ENCODE data around the gene HIVEP3. TPM values are rescaled to one million over a fixed set of nuclear protein-coding genes. Genes with fewer than 3 reads are reported as not detected.

Gene HIVEP3
- total and polyA plus RNA-seq, 2 of the 13 experiments (the other 11 are each of a cell fraction or from before 2014, with no cell fraction given): 0.05 TPM; not detected in 1

DNA sequence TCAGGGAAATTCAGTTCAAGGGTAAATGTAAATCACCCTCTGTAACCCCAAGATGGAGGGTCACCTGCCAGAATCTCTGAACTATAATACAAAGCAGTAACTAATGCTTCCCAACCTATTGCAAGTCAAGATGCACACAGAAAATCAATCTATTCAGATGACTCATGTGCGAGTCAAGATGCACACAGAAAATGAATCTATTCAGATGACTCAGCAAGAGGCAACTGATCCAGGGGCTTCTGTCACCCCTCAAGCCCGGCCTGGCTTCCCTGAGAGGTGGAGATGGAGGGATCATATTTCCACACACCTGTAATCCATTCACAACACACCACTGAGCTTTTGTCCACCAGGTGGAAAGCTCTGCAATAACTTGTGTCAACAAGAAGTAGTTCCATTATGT lies 17.4 kb upstream of the HIVEP3 start (continued):
- TF ChIP-seq, protein P1, sequence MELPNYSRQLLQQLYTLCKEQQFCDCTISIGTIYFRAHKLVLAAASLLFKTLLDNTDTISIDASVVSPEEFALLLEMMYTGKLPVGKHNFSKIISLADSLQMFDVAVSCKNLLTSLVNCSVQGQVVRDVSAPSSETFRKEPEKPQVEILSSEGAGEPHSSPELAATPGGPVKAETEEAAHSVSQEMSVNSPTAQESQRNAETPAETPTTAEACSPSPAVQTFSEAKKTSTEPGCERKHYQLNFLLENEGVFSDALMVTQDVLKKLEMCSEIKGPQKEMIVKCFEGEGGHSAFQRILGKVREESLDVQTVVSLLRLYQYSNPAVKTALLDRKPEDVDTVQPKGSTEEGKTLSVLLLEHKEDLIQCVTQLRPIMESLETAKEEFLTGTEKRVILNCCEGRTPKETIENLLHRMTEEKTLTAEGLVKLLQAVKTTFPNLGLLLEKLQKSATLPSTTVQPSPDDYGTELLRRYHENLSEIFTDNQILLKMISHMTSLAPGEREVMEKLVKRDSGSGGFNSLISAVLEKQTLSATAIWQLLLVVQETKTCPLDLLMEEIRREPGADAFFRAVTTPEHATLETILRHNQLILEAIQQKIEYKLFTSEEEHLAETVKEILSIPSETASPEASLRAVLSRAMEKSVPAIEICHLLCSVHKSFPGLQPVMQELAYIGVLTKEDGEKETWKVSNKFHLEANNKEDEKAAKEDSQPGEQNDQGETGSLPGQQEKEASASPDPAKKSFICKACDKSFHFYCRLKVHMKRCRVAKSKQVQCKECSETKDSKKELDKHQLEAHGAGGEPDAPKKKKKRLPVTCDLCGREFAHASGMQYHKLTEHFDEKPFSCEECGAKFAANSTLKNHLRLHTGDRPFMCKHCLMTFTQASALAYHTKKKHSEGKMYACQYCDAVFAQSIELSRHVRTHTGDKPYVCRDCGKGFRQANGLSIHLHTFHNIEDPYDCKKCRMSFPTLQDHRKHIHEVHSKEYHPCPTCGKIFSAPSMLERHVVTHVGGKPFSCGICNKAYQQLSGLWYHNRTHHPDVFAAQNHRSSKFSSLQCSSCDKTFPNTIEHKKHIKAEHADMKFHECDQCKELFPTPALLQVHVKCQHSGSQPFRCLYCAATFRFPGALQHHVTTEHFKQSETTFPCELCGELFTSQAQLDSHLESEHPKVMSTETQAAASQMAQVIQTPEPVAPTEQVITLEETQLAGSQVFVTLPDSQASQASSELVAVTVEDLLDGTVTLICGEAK (IDR thresholded peaks at IDR 0.05): no peak
- TF ChIP-seq, protein P1 (CRISPR knock-in tag; IDR thresholded peaks at IDR 0.05): no peak
- TF ChIP-seq EED (CRISPR knock-in tag; IDR thresholded peaks at IDR 0.05) (no peak), CENPX (CRISPR knock-in tag; IDR thresholded peaks at IDR 0.05) (no peak)

DNA sequence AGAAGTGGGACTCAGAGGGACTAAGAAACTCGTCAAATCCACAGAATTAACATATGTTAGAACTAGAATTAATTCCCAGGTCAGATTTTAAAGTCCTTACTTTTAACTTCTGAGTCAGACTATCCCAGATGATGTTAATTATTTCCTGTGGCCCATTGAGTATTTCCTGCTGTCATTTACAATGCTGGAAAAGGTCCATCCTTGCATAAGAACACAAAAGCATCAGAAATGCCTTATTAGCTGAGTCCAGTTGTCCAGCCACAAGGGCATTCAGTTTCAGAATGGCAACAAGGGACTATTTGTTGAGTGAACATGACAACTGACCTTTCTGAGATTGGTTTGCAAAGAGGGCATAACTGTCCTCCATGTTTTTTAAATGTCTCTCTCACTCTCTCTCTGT lies 16.5 kb upstream of the HIVEP3 start:
- Histone ChIP-seq H3K27ac (ENCODE audit: extremely low read length, insufficient read depth, low read length) (no peak overlapping the region), H3K27me3 (ENCODE audit: control insufficient read depth in 1 of 2, insufficient read depth in 2 of 2, low read length in 2 of 2) (no peaks in the 10 kb centered on the region), H3K4me1 (ENCODE audit: insufficient read depth, low read length) (no peaks in the 10 kb centered on the region), H3K4me3 (replicated peaks in 1 of 3; ENCODE audit: insufficient read depth in 1 of 3, low read depth in 2 of 3, low read length in 3 of 3) (no peak overlapping the region), H4K20me1 (ENCODE audit: insufficient read depth, low read length) (no peaks in the 10 kb centered on the region), H2AFZ (ENCODE audit: low read length) (no peak overlapping the region), H3K9ac (ENCODE audit: insufficient read depth, low read depth, low read length) (no peak overlapping the region), H3K9me3 (ENCODE audit: low read length) (no peaks in the 10 kb centered on the region), H3K4me2 (ENCODE audit: low read depth, low read length) (no peak overlapping the region), H3K79me2 (ENCODE audit: insufficient read depth, low read length) (no peaks in the 10 kb centered on the region), H3K36me3 (replicated peaks in 1 of 2; ENCODE audit: control insufficient read depth in 1 of 2, insufficient read depth in 2 of 2, low read length in 2 of 2) (no peaks in the 10 kb centered on the region)
- ChIA-PET POLR2A (no interaction called here), CTCF (ENCODE audit: low intra/inter-chr PET ratio, low total read pairs) (no interaction called here)
- intact Hi-C loops (cut with micrococcal nuclease; ENCODE audit: unreplicated experiment): no loop called here
- no peak for ATAC-seq
- 0% methylated on average over 1 of the region's 1 CpG for WGBS (ENCODE audit: low lambda C conversion rate)
- in situ Hi-C loops (cut with HindIII; ENCODE audit: extremely low pct_ligation_motif_present, low pct_unique_long_range_greater_than_20kb): no loop called here
- DNase-seq (ENCODE audit: low spot score): no peak
- BruUV-seq (replicated peaks): no TSS peak
- no peak for FAIRE-seq
- no peak for TF ChIP-seq DNMT3B (CRISPR knock-in tag; conservative IDR thresholded peaks at IDR 0.05)
- no peak for TF ChIP-seq ZNF614 (CRISPR knock-in tag; IDR thresholded peaks at IDR 0.05; ENCODE audit: borderline replicate concordance)
- no peak for TF ChIP-seq MAFG (CRISPR knock-in tag; IDR thresholded peaks at IDR 0.05)
- no peak for TF ChIP-seq ZNF878 (CRISPR knock-in tag; IDR thresholded peaks at IDR 0.05)
- TF ChIP-seq, protein P2, sequence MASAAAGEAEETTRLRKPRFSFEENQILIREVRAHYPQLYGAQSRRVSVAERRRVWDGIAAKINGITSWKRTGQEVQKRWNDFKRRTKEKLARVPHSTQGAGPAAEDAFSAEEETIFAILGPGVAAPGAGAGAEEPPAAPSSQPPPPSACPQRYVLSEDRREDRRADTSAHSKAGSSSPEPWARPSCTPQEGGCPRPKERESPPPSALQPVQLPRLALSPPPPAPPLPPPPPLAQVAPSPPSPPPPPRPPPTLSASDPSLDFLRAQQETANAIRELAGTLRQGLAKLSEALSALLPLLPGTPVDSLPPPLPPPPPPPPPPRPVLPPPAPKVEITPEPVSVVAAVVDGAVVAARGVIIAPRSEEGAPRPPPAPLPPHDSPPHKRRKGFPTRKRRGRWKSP (CRISPR knock-in tag; IDR thresholded peaks at IDR 0.05): no peak
- no peak for TF ChIP-seq MED8 (CRISPR knock-in tag; IDR thresholded peaks at IDR 0.05; ENCODE audit: insufficient replicate concordance)
- no peak for TF ChIP-seq CREM (IDR thresholded peaks at IDR 0.05)
- no peak for TF ChIP-seq CREM (CRISPR knock-in tag; IDR thresholded peaks at IDR 0.05)
- TF ChIP-seq, protein P3, sequence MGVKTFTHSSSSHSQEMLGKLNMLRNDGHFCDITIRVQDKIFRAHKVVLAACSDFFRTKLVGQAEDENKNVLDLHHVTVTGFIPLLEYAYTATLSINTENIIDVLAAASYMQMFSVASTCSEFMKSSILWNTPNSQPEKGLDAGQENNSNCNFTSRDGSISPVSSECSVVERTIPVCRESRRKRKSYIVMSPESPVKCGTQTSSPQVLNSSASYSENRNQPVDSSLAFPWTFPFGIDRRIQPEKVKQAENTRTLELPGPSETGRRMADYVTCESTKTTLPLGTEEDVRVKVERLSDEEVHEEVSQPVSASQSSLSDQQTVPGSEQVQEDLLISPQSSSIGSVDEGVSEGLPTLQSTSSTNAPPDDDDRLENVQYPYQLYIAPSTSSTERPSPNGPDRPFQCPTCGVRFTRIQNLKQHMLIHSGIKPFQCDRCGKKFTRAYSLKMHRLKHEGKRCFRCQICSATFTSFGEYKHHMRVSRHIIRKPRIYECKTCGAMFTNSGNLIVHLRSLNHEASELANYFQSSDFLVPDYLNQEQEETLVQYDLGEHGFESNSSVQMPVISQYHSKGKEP (CRISPR knock-in tag; IDR thresholded peaks at IDR 0.05): no peak
- no peak for TF ChIP-seq ZNF816 (CRISPR knock-in tag; IDR thresholded peaks at IDR 0.05; ENCODE audit: borderline replicate concordance)

All from HepG2 (cell line).